ENCODE data around the gene NIPSNAP2. TPM values are rescaled to one million over a fixed set of nuclear protein-coding genes. Genes with fewer than 3 reads are reported as not detected.
"Not testable (repeated sequence)": the region's sequence is repeated elsewhere in the genome, so short reads cannot be mapped to it uniquely, and the experiment has no call there.

Gene NIPSNAP2
- total RNA-seq, 4 donors from 2014 or later: 64.2 to 113 (median 97.3) TPM

DNA sequence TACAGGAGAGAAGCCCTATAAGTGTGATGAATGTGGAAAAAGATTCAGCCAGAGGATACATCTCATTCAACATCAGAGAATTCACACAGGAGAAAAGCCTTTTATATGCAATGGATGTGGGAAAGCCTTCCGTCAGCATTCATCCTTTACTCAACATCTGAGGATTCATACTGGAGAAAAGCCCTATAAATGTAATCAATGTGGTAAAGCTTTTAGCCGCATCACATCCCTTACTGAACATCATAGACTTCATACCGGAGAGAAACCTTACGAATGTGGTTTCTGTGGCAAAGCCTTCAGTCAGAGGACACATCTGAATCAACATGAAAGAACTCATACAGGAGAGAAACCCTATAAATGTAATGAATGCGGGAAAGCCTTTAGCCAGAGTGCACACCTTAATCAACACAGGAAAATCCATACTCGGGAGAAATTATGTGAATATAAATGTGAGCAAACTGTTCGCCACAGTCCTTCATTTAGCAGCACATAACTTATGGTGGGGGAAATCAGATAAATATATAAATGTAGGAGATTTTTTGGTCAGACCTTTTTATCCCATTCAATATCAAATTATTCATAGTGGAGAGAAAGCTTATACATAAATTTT is 24.8 kb upstream of the NIPSNAP2 start:
- 94 to 97% methylated on average over 7 of the region's 7 CpGs for whole genome bisulfite sequencing, 2 donors (ENCODE audit: low coverage in 1 of 2)
- H3K4me1 ChIP-seq: no peaks in the 10 kb centered on the region
- no peaks in the 10 kb centered on the region for H3K27me3 ChIP-seq
- peaks cover 0 to 85% (median 4%) of the 10 kb centered on the region in 3 donors for H3K9me3 ChIP-seq
- no peak overlapping the region for H3K4me3 ChIP-seq
- H3K27ac ChIP-seq: no peak overlapping the region
- TF ChIP-seq EP300 (IDR thresholded peaks at IDR 0.05) (no peak), POLR2AphosphoS5 (IDR thresholded peaks at IDR 0.05) (no peak), POLR2A (IDR thresholded peaks at IDR 0.05) (no peak)
- TF ChIP-seq, protein P1, sequence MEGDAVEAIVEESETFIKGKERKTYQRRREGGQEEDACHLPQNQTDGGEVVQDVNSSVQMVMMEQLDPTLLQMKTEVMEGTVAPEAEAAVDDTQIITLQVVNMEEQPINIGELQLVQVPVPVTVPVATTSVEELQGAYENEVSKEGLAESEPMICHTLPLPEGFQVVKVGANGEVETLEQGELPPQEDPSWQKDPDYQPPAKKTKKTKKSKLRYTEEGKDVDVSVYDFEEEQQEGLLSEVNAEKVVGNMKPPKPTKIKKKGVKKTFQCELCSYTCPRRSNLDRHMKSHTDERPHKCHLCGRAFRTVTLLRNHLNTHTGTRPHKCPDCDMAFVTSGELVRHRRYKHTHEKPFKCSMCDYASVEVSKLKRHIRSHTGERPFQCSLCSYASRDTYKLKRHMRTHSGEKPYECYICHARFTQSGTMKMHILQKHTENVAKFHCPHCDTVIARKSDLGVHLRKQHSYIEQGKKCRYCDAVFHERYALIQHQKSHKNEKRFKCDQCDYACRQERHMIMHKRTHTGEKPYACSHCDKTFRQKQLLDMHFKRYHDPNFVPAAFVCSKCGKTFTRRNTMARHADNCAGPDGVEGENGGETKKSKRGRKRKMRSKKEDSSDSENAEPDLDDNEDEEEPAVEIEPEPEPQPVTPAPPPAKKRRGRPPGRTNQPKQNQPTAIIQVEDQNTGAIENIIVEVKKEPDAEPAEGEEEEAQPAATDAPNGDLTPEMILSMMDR (IDR thresholded peaks at IDR 0.05): no peak
- peaks cover 0 to 33% of the 10 kb centered on the region in 2 donors for H3K36me3 ChIP-seq
- no peak for ATAC-seq

DNA sequence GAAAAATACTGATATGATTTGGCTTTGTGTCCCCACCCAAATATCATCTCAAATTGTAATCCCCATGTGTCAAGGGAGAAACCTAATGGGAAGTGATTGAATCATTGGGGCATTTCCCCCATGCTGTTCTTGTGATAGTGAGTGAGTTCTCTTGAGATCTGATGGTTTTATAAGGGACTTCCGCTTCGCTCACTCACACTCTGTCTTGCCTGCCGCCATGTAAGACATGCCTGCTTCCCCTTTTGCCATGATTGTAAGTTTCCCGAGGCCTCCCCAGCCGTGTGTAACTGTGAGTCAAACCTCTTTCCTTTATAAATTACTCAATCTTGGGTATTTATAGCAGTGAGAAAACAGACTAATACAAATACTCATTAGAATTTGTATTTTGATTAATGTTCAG is 17.8 kb upstream of the NIPSNAP2 start:
- Histone ChIP-seq H3K4me1 (peaks cover 0 to 5% (median 0%) of the 10 kb centered on the region in 3 donors), H3K9me3 (peaks cover 0 to 18% (median 0%) of the 10 kb centered on the region in 3 donors), H3K27me3 (no peaks in the 10 kb centered on the region), H3K4me3 (no peak overlapping the region), H3K36me3 (no peaks in the 10 kb centered on the region), H3K27ac (no peak overlapping the region)
- 60 to 87% methylated on average over 1 to 5 of the region's 5 CpGs for WGBS, 2 donors (ENCODE audit: low coverage in 1 of 2)
- TF ChIP-seq, protein P1 (IDR thresholded peaks at IDR 0.05): no peak
- TF ChIP-seq POLR2A (IDR thresholded peaks at IDR 0.05) (no peak), POLR2AphosphoS5 (IDR thresholded peaks at IDR 0.05) (no peak), EP300 (IDR thresholded peaks at IDR 0.05) (no peak)
- ATAC-seq: no peak

DNA sequence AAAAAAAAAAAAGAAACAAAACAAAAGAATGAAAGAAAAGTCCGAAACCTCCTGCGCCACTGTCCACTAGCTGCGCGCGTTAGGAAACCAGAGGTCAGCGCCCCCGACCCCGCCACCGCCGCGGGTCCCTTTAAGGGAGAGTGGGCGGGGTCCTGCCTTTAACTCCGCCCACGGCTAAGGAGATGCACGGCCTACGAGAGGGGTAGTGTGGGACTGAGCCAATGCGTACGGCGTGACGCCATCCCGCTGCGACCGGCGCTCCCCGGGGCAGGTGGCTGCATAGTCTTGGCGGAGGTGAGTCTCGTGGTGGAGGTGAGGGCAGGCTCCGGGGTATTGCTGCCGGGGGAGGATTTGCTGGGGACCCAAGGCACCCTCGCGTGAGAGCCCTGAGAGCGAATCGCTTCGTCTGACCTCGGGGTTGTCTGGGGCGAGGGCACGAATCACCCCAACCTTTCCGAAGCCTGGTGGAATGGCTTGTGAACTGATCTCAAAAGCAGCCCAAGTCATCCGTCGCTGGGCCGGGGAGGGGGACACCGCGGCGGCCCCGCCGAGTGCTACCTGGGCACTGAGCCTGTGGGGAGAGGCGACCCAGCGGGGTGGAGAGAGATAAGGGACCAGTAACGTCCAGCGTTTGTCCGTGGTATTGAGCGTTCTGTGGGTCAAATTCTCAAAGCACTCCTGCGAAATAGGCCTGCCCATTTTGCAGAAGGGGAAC is 12.6 kb upstream of the NIPSNAP2 start, which contains the start of gene MRPS17:
MRPS17 (plus strand) TSS at position 241 of the 715 bp plus-strand sequence. CDS start 1,319 bp downstream, outside the sequence.
- ATAC-seq: peak; percentile 99
- peak within 1 kb of the TSS; percentile 68 to 71 for H3K4me3 ChIP-seq
- TF ChIP-seq, protein P1 (IDR thresholded peaks at IDR 0.05): peak in 1 of 4 experiments; percentile 18
- TF ChIP-seq POLR2AphosphoS5 (IDR thresholded peaks at IDR 0.05) (peak; percentile 95), EP300 (IDR thresholded peaks at IDR 0.05) (no peak), POLR2A (IDR thresholded peaks at IDR 0.05) (peak; percentile 75 to 80)
- peak within 1 kb of the TSS; percentile 73 to 87 (median 84) for H3K27ac ChIP-seq
- no peaks in the 10 kb centered on the region for H3K27me3 ChIP-seq
- WGBS, 2 donors (ENCODE audit: low coverage in 1 of 2): 0 to 1% methylated on average over 3 to 33 of the region's 53 CpGs
- H3K9me3 ChIP-seq: no peaks in the 10 kb centered on the region
- peaks cover 0 to 20% (median 7%) of the 10 kb centered on the region in 3 donors for H3K4me1 ChIP-seq
- H3K36me3 ChIP-seq: peaks cover 0 to 34% of the 10 kb centered on the region in 2 donors

DNA sequence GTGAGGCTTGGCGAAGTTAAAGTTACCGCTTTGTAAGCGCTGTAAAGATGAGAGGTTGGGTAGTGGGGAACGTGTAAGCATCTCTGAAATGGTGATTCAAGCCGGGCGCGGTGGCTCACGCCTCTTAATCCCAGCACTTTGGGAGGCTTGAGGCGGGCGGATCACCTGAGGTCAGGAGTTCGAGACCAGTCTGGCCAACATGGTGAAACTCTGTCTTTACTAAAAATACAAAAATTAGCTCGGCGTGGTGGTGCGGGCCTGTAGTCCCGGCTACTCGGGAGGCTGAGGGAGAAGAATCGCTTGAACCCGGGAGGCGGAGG is 12.1 kb upstream of the NIPSNAP2 start:
- H3K27me3 ChIP-seq, H3K9me3 ChIP-seq: not testable (repeated sequence)
- peaks cover 0 to 20% (median 7%) of the 10 kb centered on the region in 3 donors for H3K4me1 ChIP-seq
- peak overlapping the region; percentile 68 to 71 for H3K4me3 ChIP-seq
- ATAC-seq: peak; percentile 5
- peak overlapping the region; percentile 73 to 87 (median 84) for H3K27ac ChIP-seq
- 6 to 36% methylated on average over 7 to 9 of the region's 19 CpGs for WGBS, 2 donors (ENCODE audit: low coverage in 1 of 2)
- peaks cover 0 to 34% of the 10 kb centered on the region in 2 donors for H3K36me3 ChIP-seq

DNA sequence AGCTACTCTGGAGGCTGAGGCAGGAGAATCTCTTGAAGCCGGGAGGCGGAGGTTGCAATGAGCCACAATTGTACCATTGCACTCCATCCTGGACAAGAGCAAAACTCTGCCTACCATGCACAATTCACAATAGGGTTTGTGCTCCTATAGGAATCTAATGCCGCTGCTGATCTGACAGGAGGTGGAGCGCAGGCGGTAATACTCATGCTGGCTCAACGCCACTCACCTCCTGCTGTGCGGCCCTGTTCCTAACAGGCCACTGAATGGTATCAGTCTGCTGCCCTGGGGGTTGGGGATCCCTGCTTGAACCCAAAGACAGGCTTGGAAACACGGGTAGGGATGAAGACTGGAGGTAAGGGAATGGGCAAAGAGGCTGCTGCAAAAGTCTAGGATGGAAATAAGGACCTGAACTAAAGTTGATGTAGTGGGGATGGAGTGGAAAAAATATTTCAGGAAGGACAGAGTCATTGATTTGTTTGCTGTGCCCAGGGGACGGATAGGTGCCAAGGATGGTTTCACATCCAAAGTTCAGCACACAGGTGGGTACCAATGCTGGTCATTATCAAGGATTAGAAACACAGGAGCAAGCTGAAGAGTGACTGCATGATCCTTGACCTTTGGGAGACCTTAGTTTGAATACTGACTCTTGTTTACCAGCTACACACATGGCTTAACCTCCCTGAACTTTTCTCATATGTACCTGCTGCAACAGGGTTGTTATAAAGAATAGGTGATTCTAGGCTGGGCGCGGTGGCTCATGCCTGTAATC is 10.5 kb upstream of the NIPSNAP2 start:
- no peak for TF ChIP-seq EP300 (IDR thresholded peaks at IDR 0.05)
- TF ChIP-seq POLR2A (IDR thresholded peaks at IDR 0.05): no peak
- no peak for TF ChIP-seq POLR2AphosphoS5 (IDR thresholded peaks at IDR 0.05)
- TF ChIP-seq, protein P1 (IDR thresholded peaks at IDR 0.05): no peak
- Histone ChIP-seq H3K4me3 (no peak overlapping the region), H3K4me1 (peaks cover 0 to 20% (median 7%) of the 10 kb centered on the region in 3 donors), H3K9me3 (no peaks in the 10 kb centered on the region), H3K27ac (no peak overlapping the region), H3K36me3 (peaks cover 0 to 34% of the 10 kb centered on the region in 2 donors), H3K27me3 (no peaks in the 10 kb centered on the region)
- 89 to 90% methylated on average over 4 to 6 of the region's 11 CpGs for WGBS, 2 donors (ENCODE audit: low coverage in 1 of 2)
- ATAC-seq: no peak

Measured in gastroesophageal sphincter (tissue), 4 donors.